HUES6 (cell line): ENCODE results near the gene TRAPPC5.

Source experiments
- H3K27ac ChIP-seq: 2 replicates; pipeline ENCODE4 v1.7.0; 2013; ENCODE audit warnings: low read depth, mild to moderate bottlenecking, low read length, inconsistent platforms
- H3K27me3 ChIP-seq: 2 replicates; pipeline ENCODE4 v1.6.1; 2013; ENCODE audit warnings: low read length; ENCODE audit not compliant: control insufficient read depth, insufficient read depth
- H3K36me3 ChIP-seq: 2 replicates; pipeline ENCODE4 v1.6.1; 2013; ENCODE audit warnings: low read length; ENCODE audit not compliant: control insufficient read depth, insufficient read depth
- H3K4me1 ChIP-seq: 2 replicates; pipeline ENCODE4 v1.6.1; 2013; ENCODE audit warnings: low read length; ENCODE audit not compliant: control insufficient read depth, insufficient read depth
- H3K4me3 ChIP-seq: 2 replicates; pipeline ENCODE4 v1.5.1; 2013; ENCODE audit warnings: low read depth, low read length
- H3K9ac ChIP-seq: one replicate; pipeline ENCODE4 v1.6.1; 2013; ENCODE audit warnings: mild to moderate bottlenecking, low read length
- H3K9me3 ChIP-seq: 2 replicates; pipeline ENCODE4 v1.6.1; 2013; ENCODE audit warnings: low read depth, low read length; ENCODE audit not compliant: control insufficient read depth, insufficient read depth

TRAPPC5 gene

GRCh38 chr19:7736148-7736547 is 55.5 kb downstream of the TRAPPC5 start:
- H3K36me3 ChIP-seq, result no peaks in the 10 kb centered on the region
- no peaks in the 10 kb centered on the region for H3K9me3 ChIP-seq
- no peak overlapping the region for H3K9ac ChIP-seq
- H3K4me1 ChIP-seq, result no peaks in the 10 kb centered on the region
- no peak overlapping the region for H3K27ac ChIP-seq
- peaks cover 83% of the 10 kb centered on the region for H3K27me3 ChIP-seq
- no peak overlapping the region for H3K4me3 ChIP-seq

GRCh38 chr19:7737215-7737614 is 56.6 kb downstream of the TRAPPC5 start:
- no peaks in the 10 kb centered on the region for H3K9me3 ChIP-seq
- peaks cover 76% of the 10 kb centered on the region for H3K27me3 ChIP-seq
- no peaks in the 10 kb centered on the region for H3K36me3 ChIP-seq
- H3K4me1 ChIP-seq, result no peaks in the 10 kb centered on the region
- no peak overlapping the region for H3K4me3 ChIP-seq
- H3K9ac ChIP-seq, result no peak overlapping the region
- no peak overlapping the region for H3K27ac ChIP-seq
